ENCODE measurements around the gene CCDC17.

DNA sequence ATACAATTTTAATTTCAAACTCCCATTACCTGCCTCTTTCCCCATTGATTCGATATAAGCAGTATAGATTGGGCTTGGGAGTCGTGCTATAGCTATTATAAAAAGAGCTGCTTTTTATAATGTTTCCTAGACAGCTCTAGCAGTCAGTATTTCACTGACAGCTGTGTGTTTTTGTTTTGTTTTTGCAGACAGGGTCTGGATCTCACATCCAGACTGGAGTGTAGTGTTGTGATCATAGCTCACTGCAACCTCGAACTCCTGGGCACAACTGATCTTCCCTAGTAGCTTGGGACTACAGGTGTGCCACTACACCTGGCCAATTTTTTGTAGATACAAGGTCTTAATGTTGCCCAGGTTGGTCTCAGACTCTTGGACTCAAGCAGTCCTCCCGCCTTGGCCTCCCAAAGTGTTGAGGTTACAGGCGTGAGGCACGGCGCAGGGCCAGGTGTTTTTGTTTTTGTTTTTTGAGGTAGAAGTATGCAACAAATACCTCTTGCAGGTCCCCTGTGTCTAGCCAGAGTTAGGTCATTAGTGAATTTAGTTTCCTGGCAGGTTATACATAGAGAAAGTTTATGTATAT is 38.3 kb downstream of the CCDC17 start:
- TF ChIP-seq, protein P1, sequence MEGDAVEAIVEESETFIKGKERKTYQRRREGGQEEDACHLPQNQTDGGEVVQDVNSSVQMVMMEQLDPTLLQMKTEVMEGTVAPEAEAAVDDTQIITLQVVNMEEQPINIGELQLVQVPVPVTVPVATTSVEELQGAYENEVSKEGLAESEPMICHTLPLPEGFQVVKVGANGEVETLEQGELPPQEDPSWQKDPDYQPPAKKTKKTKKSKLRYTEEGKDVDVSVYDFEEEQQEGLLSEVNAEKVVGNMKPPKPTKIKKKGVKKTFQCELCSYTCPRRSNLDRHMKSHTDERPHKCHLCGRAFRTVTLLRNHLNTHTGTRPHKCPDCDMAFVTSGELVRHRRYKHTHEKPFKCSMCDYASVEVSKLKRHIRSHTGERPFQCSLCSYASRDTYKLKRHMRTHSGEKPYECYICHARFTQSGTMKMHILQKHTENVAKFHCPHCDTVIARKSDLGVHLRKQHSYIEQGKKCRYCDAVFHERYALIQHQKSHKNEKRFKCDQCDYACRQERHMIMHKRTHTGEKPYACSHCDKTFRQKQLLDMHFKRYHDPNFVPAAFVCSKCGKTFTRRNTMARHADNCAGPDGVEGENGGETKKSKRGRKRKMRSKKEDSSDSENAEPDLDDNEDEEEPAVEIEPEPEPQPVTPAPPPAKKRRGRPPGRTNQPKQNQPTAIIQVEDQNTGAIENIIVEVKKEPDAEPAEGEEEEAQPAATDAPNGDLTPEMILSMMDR (IDR thresholded peaks at IDR 0.05): no peak
- TF ChIP-seq POLR2AphosphoS5 (IDR thresholded peaks at IDR 0.05): no peak
- no peak for TF ChIP-seq POLR2A (IDR thresholded peaks at IDR 0.05)
- TF ChIP-seq EP300 (IDR thresholded peaks at IDR 0.05): no peak

Data from suprapubic skin (tissue), 4 donors.